GM18858 (cell line): ENCODE data around the gene RAB32.
A peak's percentile ranks its signal among the peaks of the same experiment; 100 is the strongest.

ENCODE experiments used
- ATAC-seq: cut with Tn5 transposase; IDR thresholded peaks from one replicate; pipeline ENCODE4 v1.9.1; 2021; ENCODE audit not compliant: unreplicated experiment

The RAB32 gene

GRCh38 chr6:146581968-146582367 lies 38.3 kb downstream of the RAB32 start:
- ATAC-seq, result no peak

GRCh38 chr6:146582857-146583256 lies 39.2 kb downstream of the RAB32 start:
- no peak for ATAC-seq

DNA sequence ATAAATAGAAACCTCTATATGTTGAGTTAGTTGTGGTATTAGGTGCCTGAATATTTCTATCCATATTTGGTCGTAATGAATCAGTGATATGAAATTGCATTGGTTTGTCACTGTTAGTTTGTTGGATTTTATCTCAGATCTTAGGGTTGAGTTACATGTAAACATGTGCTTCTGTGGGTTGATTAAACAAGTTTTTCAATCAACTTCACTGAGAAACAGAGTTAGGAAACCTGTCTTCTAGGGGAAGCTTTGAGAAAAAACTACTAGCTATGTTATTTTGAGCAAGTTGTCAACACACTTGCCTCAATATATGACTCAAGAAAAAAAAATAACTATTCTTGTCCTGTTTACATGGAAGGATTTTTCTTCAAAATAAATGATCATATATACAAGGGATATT lies 40.3 kb downstream of the RAB32 start:
- no peak for ATAC-seq

GRCh38 chr6:146587459-146587858 lies 43.8 kb downstream of the RAB32 start:
- ATAC-seq, result no peak

- ATAC-seq, result no peak
Observed at GRCh38 chr6:146590492-146590891, 46.9 kb downstream of the RAB32 start.

- no peak for ATAC-seq
Observed at GRCh38 chr6:146592451-146592850, 48.8 kb downstream of the RAB32 start.

GRCh38 chr6:146593986-146594385 lies 50.4 kb downstream of the RAB32 start:
- no peak for ATAC-seq

DNA sequence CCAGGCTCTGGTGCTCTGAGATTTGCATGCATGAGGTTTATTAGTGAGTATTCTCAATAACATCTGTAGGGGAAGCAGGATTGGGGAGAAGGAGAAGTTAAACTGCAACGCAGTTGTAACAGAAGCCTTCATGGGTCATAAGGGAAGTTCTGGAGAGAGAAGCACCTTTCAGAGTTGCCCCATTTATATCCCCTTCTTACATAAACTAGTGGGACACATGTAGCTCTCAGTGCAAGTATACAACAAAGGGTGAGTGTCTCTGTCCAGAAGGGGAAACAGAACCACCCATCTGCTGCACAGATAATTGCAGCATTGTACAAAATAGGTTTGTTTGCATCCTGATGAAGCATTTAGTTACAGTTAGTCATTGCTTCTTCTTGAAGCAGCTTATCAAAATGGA lies 50.9 kb downstream of the RAB32 start:
- no peak for ATAC-seq

DNA sequence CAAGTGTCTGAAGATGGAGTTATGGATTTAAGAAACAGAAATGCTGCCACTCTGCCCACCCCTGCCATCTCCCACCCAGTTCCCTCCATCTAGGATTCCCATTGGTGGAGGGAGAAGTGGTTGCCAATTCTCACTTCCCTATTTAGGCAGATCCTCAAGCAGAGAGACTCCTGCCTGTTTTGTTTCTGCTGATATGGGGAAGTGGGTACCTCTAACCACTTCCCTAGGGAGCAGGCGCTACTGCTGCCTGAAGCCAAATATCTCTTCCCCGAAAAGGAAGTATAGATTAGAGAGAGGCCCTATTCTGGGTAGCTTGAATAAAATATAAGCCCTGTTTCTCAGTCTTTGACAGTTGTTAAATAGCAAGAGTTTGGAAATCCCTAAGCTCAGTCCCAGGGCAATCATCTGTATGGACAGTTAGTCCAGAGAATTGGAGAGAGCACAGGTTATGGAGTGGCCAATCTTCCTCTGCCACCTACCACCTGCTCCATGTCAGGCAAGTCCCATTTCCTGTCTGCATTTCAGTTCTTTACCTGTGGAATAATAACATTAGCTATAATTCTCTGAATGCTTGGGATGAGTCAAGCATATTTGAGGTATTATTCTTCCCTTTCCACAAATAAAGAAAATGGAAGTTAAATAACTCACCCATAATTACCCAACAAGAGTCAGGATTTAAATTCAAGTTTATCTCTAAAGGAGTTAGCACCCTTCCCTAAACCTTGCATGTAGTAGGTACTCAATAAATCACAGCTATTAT lies 52.5 kb downstream of the RAB32 start:
- ATAC-seq, result peak; percentile 54

- no peak for ATAC-seq
Observed at GRCh38 chr6:146598772-146599405, 55.3 kb downstream of the RAB32 start, which contains the start of gene ADGB. TSS of gene ADGB (plus strand) at chr6:146598972. CDS start at chr6:146599041, 69 bp downstream.

GRCh38 chr6:146601352-146601751 lies 57.7 kb downstream of the RAB32 start:
- ATAC-seq, result no peak

GRCh38 chr6:146602526-146602925 lies 58.9 kb downstream of the RAB32 start:
- ATAC-seq, result no peak
